Measurements from ENCODE around the gene RBMS3. TPM values are rescaled to one million over a fixed set of nuclear protein-coding genes. Genes with fewer than 3 reads are reported as not detected.

RBMS3 gene
- total RNA-seq, 3 donors from 2014 or later, result 48.4 to 117 (median 103) TPM

GRCh38 chr3:29924783-29925561 lies 644.1 kb downstream of the RBMS3 start:
- intact Hi-C loops (cut with DNase I; ENCODE audit: low total_unique reads), result no loop called here
- no peaks in the 10 kb centered on the region for H3K9me3 ChIP-seq
- DNase-seq (ENCODE audit: low spot score in 2 of 2), result no peak
- no peak overlapping the region for H3K4me3 ChIP-seq
- TF ChIP-seq CTCF (IDR thresholded peaks at IDR 0.05), result no peak
- no peaks in the 10 kb centered on the region for H3K27me3 ChIP-seq
- no peak overlapping the region for H3K27ac ChIP-seq
- H3K4me1 ChIP-seq, result no peaks in the 10 kb centered on the region
- no peaks in the 10 kb centered on the region for H3K36me3 ChIP-seq

DNA sequence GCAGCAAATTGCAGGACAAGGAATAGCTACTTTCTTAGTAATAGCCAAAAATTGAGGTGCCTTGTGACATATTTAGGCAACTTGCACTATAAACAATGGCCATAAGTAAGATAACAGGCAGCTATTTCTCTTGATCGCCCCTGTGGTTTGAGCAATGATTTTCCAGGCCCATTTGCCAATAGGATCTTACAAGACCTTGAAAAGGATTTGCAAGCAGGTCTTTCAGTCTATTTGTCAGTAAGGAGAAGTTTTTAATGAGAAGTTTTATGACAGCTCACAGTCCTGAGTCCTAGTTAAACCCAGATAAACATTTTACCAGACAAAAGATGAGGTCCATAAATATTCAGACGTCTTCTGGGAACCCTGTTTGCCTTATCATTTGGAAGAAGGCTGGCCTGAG lies 645.5 kb downstream of the RBMS3 start:
- intact Hi-C loops (cut with DNase I; ENCODE audit: low total_unique reads), result no loop called here
- TF ChIP-seq POLR2A (IDR thresholded peaks at IDR 0.05) (no peak), CTCF (IDR thresholded peaks at IDR 0.05) (no peak), POLR2AphosphoS5 (IDR thresholded peaks at IDR 0.05) (no peak)
- H3K27ac ChIP-seq, result no peak overlapping the region
- no peaks in the 10 kb centered on the region for H3K9me3 ChIP-seq
- no peaks in the 10 kb centered on the region for H3K27me3 ChIP-seq
- no peaks in the 10 kb centered on the region for H3K4me1 ChIP-seq
- DNase-seq (ENCODE audit: low spot score in 2 of 2), result no peak
- no peaks in the 10 kb centered on the region for H3K36me3 ChIP-seq
- no peak overlapping the region for H3K4me3 ChIP-seq

GRCh38 chr3:29932696-29933325 lies 651.9 kb downstream of the RBMS3 start:
- Histone ChIP-seq H3K36me3 (no peaks in the 10 kb centered on the region), H3K4me1 (no peaks in the 10 kb centered on the region), H3K9me3 (no peaks in the 10 kb centered on the region), H3K27ac (no peak overlapping the region), H3K4me3 (no peak overlapping the region), H3K27me3 (no peaks in the 10 kb centered on the region)
- DNase-seq (ENCODE audit: low spot score in 2 of 2), result no peak
- no peak for TF ChIP-seq POLR2AphosphoS5 (IDR thresholded peaks at IDR 0.05)
- no peak for TF ChIP-seq POLR2A (IDR thresholded peaks at IDR 0.05)
- no peak for TF ChIP-seq CTCF (IDR thresholded peaks at IDR 0.05)
- intact Hi-C loops (cut with DNase I; ENCODE audit: low total_unique reads), result no loop called here

- H3K27me3 ChIP-seq, result no peaks in the 10 kb centered on the region
- no peak for TF ChIP-seq CTCF (IDR thresholded peaks at IDR 0.05)
- H3K4me3 ChIP-seq, result no peak overlapping the region
- no peaks in the 10 kb centered on the region for H3K9me3 ChIP-seq
- DNase-seq (ENCODE audit: low spot score in 2 of 2), result no peak
- no peak overlapping the region for H3K27ac ChIP-seq
- H3K36me3 ChIP-seq, result no peaks in the 10 kb centered on the region
- intact Hi-C loops (cut with DNase I; ENCODE audit: low total_unique reads), result no loop called here
- H3K4me1 ChIP-seq, result no peaks in the 10 kb centered on the region
These were observed 653.1 kb downstream of the RBMS3 start for GRCh38 chr3:29933802-29934490.

DNA sequence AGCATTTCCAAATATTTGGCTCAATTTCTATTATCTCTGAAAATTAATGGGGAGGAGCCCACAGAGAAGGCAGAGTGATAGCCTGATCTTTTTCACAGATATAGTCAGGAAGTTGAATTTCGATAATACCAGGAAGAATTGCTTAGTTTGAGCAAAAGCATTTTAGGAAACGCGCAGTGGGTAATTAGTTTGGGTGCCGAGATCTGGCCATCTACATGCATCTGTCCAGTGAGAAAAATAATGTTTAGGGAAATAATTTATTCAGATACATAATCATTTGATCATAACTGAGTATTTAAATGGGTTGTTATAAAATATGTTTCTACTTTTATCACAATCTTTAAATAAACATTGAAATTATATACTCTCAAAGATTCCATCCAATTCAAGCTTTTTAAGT lies 653.9 kb downstream of the RBMS3 start:
- Histone ChIP-seq H3K4me3 (no peak overlapping the region), H3K9me3 (no peaks in the 10 kb centered on the region), H3K36me3 (no peaks in the 10 kb centered on the region), H3K4me1 (no peaks in the 10 kb centered on the region), H3K27me3 (no peaks in the 10 kb centered on the region), H3K27ac (no peak overlapping the region)
- TF ChIP-seq POLR2AphosphoS5 (IDR thresholded peaks at IDR 0.05) (no peak), POLR2A (IDR thresholded peaks at IDR 0.05) (no peak), CTCF (IDR thresholded peaks at IDR 0.05) (no peak)
- intact Hi-C loops (cut with DNase I; ENCODE audit: low total_unique reads), result no loop called here
- DNase-seq (ENCODE audit: low spot score in 2 of 2), result no peak
